ENCODE data around the gene ZC3H10.
"Not testable (repeated sequence)": the region's sequence is repeated elsewhere in the genome, so short reads cannot be mapped to it uniquely, and the experiment has no call there.

Gene ZC3H10

GRCh38 chr12:56102683-56103065 is 15.4 kb upstream of the ZC3H10 start:
- DNase-seq (ENCODE audit: low read depth in 2 of 2): no peak

GRCh38 chr12:56103066-56103711 is 14.9 kb upstream of the ZC3H10 start:
- no peak for DNase-seq (ENCODE audit: low read depth in 2 of 2)

- no peak for DNase-seq (ENCODE audit: low read depth in 2 of 2)
Measured at GRCh38 chr12:56103823-56104108, 14.3 kb upstream of the ZC3H10 start.

GRCh38 chr12:56104109-56104814 is 13.8 kb upstream of the ZC3H10 start, which contains the start of gene PA2G4:
PA2G4 (plus strand) TSS chr12:56104559; CDS start chr12:56104738, 179 bp downstream.
- DNase-seq (ENCODE audit: low read depth in 2 of 2): peak; percentile 96

- no peak for DNase-seq (ENCODE audit: low read depth in 2 of 2)
Measured at GRCh38 chr12:56104815-56105608, 13.1 kb upstream of the ZC3H10 start.

- DNase-seq (ENCODE audit: low read depth in 2 of 2): no peak
Measured at GRCh38 chr12:56105609-56105902, 12.5 kb upstream of the ZC3H10 start.

- DNase-seq (ENCODE audit: low read depth in 2 of 2): no peak
Measured at GRCh38 chr12:56107242-56107641, 10.8 kb upstream of the ZC3H10 start.

GRCh38 chr12:56110571-56110970 is 7.5 kb upstream of the ZC3H10 start:
- no peak for DNase-seq (ENCODE audit: low read depth in 2 of 2)

GRCh38 chr12:56114084-56114483 is 4.0 kb upstream of the ZC3H10 start:
- no peak for DNase-seq (ENCODE audit: low read depth in 2 of 2)

GRCh38 chr12:56115329-56115728 is 2.7 kb upstream of the ZC3H10 start:
- DNase-seq (ENCODE audit: low read depth in 2 of 2): no peak

- DNase-seq (ENCODE audit: low read depth in 2 of 2): peak; percentile 88 to 91
Measured at GRCh38 chr12:56116267-56117081, 1.6 kb upstream of the ZC3H10 start, which contains the start of gene RPL41. RPL41 (plus strand) TSS chr12:56116633.

GRCh38 chr12:56117082-56117706 is 872 bp upstream of the ZC3H10 start:
- DNase-seq (ENCODE audit: low read depth in 2 of 2): not testable (repeated sequence)

GRCh38 chr12:56118688-56119357 is 757 bp downstream of the ZC3H10 start:
- DNase-seq (ENCODE audit: low read depth in 2 of 2): no peak

GRCh38 chr12:56119361-56119796 is 1.3 kb downstream of the ZC3H10 start:
- peak; percentile 35 to 40 for DNase-seq (ENCODE audit: low read depth in 2 of 2)

GRCh38 chr12:56120158-56120846 is 2.2 kb downstream of the ZC3H10 start:
- DNase-seq (ENCODE audit: low read depth in 2 of 2): no peak

GRCh38 chr12:56121204-56121870 is 3.3 kb downstream of the ZC3H10 start:
- no peak for DNase-seq (ENCODE audit: low read depth in 2 of 2)

- no peak for DNase-seq (ENCODE audit: low read depth in 2 of 2)
Measured at GRCh38 chr12:56122637-56123036, 4.6 kb downstream of the ZC3H10 start.

- DNase-seq (ENCODE audit: low read depth in 2 of 2): no peak
Measured at GRCh38 chr12:56124133-56124532, 6.1 kb downstream of the ZC3H10 start.

- DNase-seq (ENCODE audit: low read depth in 2 of 2): no peak
Measured at GRCh38 chr12:56126732-56127239, 8.7 kb downstream of the ZC3H10 start.

GRCh38 chr12:56127485-56127887 is 9.4 kb downstream of the ZC3H10 start:
- DNase-seq (ENCODE audit: low read depth in 2 of 2): no peak
